SU-DHL-6 (cell line): ENCODE measurements around the gene EML3.
"Not testable (repeated sequence)": the region's sequence is repeated elsewhere in the genome, so short reads cannot be mapped to it uniquely, and the experiment has no call there.

ENCODE experiments used
- H2AFZ ChIP-seq: fragments of 200-600 bp; sonication (generic); 2 replicates; pipeline ENCODE4 v1.6.1; 2014; ENCODE audit warnings: low read depth, mild to moderate bottlenecking, moderate library complexity, mixed read lengths, antibody characterized with exemption, low read length; ENCODE audit not compliant: severe bottlenecking
- H3F3A ChIP-seq: fragments of 200-600 bp; shearing (Covaris generic); 2 replicates; pipeline ENCODE4 v1.6.0; 2016; ENCODE audit warnings: antibody characterized with exemption, mild to moderate bottlenecking; ENCODE audit not compliant: insufficient read depth
- H3K27ac ChIP-seq: fragments of 200-600 bp; sonication (generic); 2 replicates; pipeline ENCODE4 v1.5.1; 2016; ENCODE audit warnings: low read depth, mild to moderate bottlenecking, low read length, moderate library complexity, mixed read lengths
- H3K27me3 ChIP-seq: fragments of 200-600 bp; sonication (generic), shearing (Covaris generic); 2 replicates; pipeline ENCODE4 v1.6.0; 2014; ENCODE audit warnings: mild to moderate bottlenecking, low read length
- H3K36me3 ChIP-seq: fragments of 200-600 bp; sonication (generic); 2 replicates; pipeline ENCODE4 v1.6.1; 2014; ENCODE audit warnings: mild to moderate bottlenecking, low read length, mixed read lengths
- H3K4me2 ChIP-seq: fragments of 300-600, 200-600 bp; shearing (Covaris generic), sonication (generic); 2 replicates; pipeline ENCODE4 v1.6.0; 2014; ENCODE audit warnings: low read length, low read depth, mild to moderate bottlenecking; ENCODE audit not compliant: poor library complexity, severe bottlenecking
- H3K4me3 ChIP-seq: fragments of 200-600 bp; sonication (generic); 2 replicates; pipeline ENCODE4 v1.5.1; 2014; ENCODE audit warnings: antibody characterized with exemption, low read length, mild to moderate bottlenecking, mixed read lengths; ENCODE audit not compliant: insufficient read depth, poor library complexity, severe bottlenecking
- H3K79me2 ChIP-seq: fragments of 200-600 bp; sonication (generic); 2 replicates; pipeline ENCODE4 v1.6.1; 2014; ENCODE audit warnings: mild to moderate bottlenecking, low read length, moderate library complexity; ENCODE audit not compliant: insufficient read depth
- H3K9ac ChIP-seq: fragments of 200-600 bp; sonication (generic); 2 replicates; pipeline ENCODE4 v1.7.0; 2014; ENCODE audit warnings: mild to moderate bottlenecking, low read length
- H3K9me2 ChIP-seq: fragments of 200-600 bp; sonication (generic); replicated peaks from 2 replicates; pipeline ENCODE4 v1.6.1; 2014; ENCODE audit warnings: low read length; ENCODE audit not compliant: insufficient read depth
- H3K9me3 ChIP-seq: fragments of 200-600 bp; sonication (generic); 2 replicates; pipeline ENCODE4 v1.6.1; 2014; ENCODE audit warnings: low read length, mixed read lengths; ENCODE audit not compliant: insufficient read depth
- H4K20me1 ChIP-seq: fragments of 200-600 bp; sonication (generic); 2 replicates; pipeline ENCODE4 v1.6.1; 2014; ENCODE audit warnings: low read depth, mild to moderate bottlenecking, antibody characterized with exemption, low read length, moderate library complexity, mixed read lengths
- EZH2phosphoT487 ChIP-seq: fragments of 200-600 bp; sonication (generic), shearing (Covaris generic); conservative IDR thresholded peaks from 2 replicates; pipeline ENCODE4 v1.6.1; 2018; ENCODE audit warnings: mild to moderate bottlenecking, antibody characterized with exemption, low read length, moderate library complexity, mixed read lengths
- TF ChIP-seq, protein P1 (sequence below): fragments of 200-600 bp; sonication (generic); IDR thresholded peaks from one replicate; pipeline ENCODE4 v1.5.1; 2017; ENCODE audit warnings: antibody characterized with exemption, mild to moderate bottlenecking, low read length, moderate library complexity; ENCODE audit not compliant: insufficient read depth, poor library complexity, severe bottlenecking

EML3 gene

DNA sequence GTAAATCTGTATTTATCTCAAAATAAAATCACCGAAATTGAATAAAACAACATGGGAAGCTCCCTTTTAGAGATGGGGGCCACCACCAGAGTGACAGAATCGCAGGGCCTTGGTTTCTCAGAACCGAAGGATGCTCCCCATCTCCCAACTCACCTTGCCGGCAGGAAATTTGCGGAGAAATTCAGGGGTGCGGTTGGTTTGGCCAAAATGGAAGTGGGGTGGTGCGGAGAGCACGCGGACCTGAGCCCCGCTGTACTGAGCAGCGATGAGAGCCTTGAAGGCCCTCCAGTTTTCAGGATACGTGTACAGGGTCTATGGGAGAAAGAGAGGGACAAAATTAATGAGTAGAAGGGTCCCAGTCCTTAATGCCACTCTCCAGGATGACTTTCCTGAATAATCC is 40.1 kb downstream of the EML3 start:
- no peaks in the 10 kb centered on the region for H3K27me3 ChIP-seq
- no peaks in the 10 kb centered on the region for H4K20me1 ChIP-seq
- peaks cover 19% of the 10 kb centered on the region for H3K36me3 ChIP-seq
- no peak overlapping the region for H2AFZ ChIP-seq
- H3K27ac ChIP-seq = peak overlapping the region; percentile 78; the same call in 1 of the 2 replicates
- H3K9ac ChIP-seq = peak overlapping the region; percentile 97
- no peaks in the 10 kb centered on the region for H3F3A ChIP-seq
- peak overlapping the region; percentile 84 for H3K4me2 ChIP-seq
- H3K79me2 ChIP-seq = peaks cover 60% of the 10 kb centered on the region
- H3K9me3 ChIP-seq = no peaks in the 10 kb centered on the region
- H3K9me2 ChIP-seq = no peaks in the 10 kb centered on the region
- TF ChIP-seq, protein P1, sequence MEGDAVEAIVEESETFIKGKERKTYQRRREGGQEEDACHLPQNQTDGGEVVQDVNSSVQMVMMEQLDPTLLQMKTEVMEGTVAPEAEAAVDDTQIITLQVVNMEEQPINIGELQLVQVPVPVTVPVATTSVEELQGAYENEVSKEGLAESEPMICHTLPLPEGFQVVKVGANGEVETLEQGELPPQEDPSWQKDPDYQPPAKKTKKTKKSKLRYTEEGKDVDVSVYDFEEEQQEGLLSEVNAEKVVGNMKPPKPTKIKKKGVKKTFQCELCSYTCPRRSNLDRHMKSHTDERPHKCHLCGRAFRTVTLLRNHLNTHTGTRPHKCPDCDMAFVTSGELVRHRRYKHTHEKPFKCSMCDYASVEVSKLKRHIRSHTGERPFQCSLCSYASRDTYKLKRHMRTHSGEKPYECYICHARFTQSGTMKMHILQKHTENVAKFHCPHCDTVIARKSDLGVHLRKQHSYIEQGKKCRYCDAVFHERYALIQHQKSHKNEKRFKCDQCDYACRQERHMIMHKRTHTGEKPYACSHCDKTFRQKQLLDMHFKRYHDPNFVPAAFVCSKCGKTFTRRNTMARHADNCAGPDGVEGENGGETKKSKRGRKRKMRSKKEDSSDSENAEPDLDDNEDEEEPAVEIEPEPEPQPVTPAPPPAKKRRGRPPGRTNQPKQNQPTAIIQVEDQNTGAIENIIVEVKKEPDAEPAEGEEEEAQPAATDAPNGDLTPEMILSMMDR = no peak
- TF ChIP-seq EZH2phosphoT487 = no peak
- peak overlapping the region; percentile 97 for H3K4me3 ChIP-seq

- not testable (repeated sequence) for H3K9me2 ChIP-seq, H3F3A ChIP-seq, H3K9me3 ChIP-seq, H3K27ac ChIP-seq, H3K4me3 ChIP-seq, H2AFZ ChIP-seq, H3K27me3 ChIP-seq, H3K9ac ChIP-seq, H4K20me1 ChIP-seq
- peaks cover 19% of the 10 kb centered on the region for H3K36me3 ChIP-seq
- peak overlapping the region; percentile 84 for H3K4me2 ChIP-seq
- peaks cover 65% of the 10 kb centered on the region for H3K79me2 ChIP-seq
Observed at GRCh38 chr11:62571493-62571892, 41.1 kb downstream of the EML3 start.

GRCh38 chr11:62570903-62571302 is 41.7 kb downstream of the EML3 start:
- not testable (repeated sequence) for H3K27ac ChIP-seq, H3K4me3 ChIP-seq, H3K9me3 ChIP-seq, H3K9me2 ChIP-seq, H3K4me2 ChIP-seq, H4K20me1 ChIP-seq, H2AFZ ChIP-seq, H3F3A ChIP-seq, H3K27me3 ChIP-seq, H3K9ac ChIP-seq
- Histone ChIP-seq H3K79me2 (peaks cover 68% of the 10 kb centered on the region), H3K36me3 (peaks cover 24% of the 10 kb centered on the region)

DNA sequence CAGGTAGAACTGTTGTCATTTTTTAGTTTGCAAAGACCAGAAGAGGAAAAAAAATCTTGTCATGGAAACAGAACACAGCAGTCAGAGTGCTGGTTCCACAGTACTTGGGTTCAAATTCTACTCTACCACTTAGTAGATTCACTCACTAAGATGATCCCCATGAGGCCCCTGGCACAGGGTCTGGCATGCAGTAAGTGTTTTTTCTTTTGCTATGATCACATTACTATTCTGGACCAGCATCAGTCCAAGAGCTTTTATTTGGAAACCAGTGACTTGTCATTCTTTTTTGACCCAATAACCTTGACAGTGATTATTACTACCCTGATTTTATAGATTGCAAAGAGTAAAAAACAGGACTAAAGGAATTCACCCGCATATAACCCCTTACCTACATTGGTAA is 43.0 kb downstream of the EML3 start:
- Histone ChIP-seq H3K9me2 (no peaks in the 10 kb centered on the region), H3K4me2 (no peak overlapping the region), H2AFZ (no peak overlapping the region), H4K20me1 (peaks cover 6% of the 10 kb centered on the region; the same call in 1 of the 2 replicates), H3K27me3 (no peaks in the 10 kb centered on the region), H3K27ac (no peak overlapping the region), H3K36me3 (peaks cover 34% of the 10 kb centered on the region), H3K9me3 (no peaks in the 10 kb centered on the region), H3K79me2 (peaks cover 62% of the 10 kb centered on the region), H3K4me3 (no peak overlapping the region), H3K9ac (no peak overlapping the region), H3F3A (no peaks in the 10 kb centered on the region)
- TF ChIP-seq EZH2phosphoT487 = no peak
- TF ChIP-seq, protein P1 = no peak
